ENCODE results near the gene ANKRD6. TPM values are rescaled to one million over a fixed set of nuclear protein-coding genes. Genes with fewer than 3 reads are reported as not detected.

Gene ANKRD6
- total RNA-seq, 6 experiments from 2014 or later: 5.3 to 14.8 (median 8.3) TPM

DNA sequence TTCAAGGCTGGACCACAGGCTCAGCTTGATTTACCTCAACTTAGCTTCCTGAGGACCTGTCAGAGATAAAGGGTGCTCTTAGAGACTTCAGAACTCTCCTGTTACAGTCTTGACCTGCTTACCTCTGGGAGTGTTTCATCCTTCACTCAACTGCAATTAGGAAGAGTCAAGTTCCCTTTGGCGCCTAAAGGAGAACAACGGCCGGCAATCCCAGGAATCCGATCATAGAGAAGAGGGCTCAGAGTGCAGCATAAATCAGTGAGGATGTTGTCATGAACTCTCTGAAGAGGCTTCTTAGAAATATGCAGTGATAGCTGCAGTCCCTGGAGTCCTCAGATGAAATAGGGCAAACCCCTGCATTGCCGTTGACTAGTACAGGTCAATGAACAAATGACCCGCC lies 169.2 kb downstream of the ANKRD6 start:
- H3K4me1 ChIP-seq: no peaks in the 10 kb centered on the region
- WGBS (ENCODE audit: insufficient coverage, low coverage, low lambda C conversion rate, missing lambda C conversion rate): 100% methylated on average over 5 of the region's 6 CpGs
- intact Hi-C loops (cut with DNase I): no loop called here

DNA sequence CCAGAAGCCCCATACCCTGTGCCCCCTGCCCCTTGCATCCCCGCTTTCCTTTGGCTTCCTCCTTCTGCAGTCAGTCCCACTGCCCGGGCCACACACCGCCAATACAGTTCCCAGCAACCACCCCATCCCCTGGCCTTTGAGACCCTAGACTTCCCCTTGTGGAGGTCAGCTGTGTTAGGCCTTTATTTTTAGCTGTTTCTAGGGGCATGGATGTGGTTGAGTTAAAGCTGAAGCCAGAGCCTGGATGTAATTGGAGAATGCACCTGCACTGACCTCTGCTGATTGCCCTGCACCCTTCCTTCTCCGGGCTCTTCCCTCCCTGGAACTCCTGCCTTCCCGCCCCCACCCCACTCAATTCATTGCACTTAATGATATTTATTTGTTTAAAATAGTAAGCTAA lies 171.7 kb downstream of the ANKRD6 start:
- H3K4me1 ChIP-seq: no peaks in the 10 kb centered on the region
- intact Hi-C loops (cut with DNase I): no loop called here
- no peak for DNase-seq
- ATAC-seq: no peak
- no peak for TF ChIP-seq POLR2A (IDR thresholded peaks at IDR 0.05)
- TF ChIP-seq, protein P1, sequence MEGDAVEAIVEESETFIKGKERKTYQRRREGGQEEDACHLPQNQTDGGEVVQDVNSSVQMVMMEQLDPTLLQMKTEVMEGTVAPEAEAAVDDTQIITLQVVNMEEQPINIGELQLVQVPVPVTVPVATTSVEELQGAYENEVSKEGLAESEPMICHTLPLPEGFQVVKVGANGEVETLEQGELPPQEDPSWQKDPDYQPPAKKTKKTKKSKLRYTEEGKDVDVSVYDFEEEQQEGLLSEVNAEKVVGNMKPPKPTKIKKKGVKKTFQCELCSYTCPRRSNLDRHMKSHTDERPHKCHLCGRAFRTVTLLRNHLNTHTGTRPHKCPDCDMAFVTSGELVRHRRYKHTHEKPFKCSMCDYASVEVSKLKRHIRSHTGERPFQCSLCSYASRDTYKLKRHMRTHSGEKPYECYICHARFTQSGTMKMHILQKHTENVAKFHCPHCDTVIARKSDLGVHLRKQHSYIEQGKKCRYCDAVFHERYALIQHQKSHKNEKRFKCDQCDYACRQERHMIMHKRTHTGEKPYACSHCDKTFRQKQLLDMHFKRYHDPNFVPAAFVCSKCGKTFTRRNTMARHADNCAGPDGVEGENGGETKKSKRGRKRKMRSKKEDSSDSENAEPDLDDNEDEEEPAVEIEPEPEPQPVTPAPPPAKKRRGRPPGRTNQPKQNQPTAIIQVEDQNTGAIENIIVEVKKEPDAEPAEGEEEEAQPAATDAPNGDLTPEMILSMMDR (IDR thresholded peaks at IDR 0.05): no peak
- no peaks in the 10 kb centered on the region for H3K36me3 ChIP-seq
- no peaks in the 10 kb centered on the region for H3K27me3 ChIP-seq
- H3K9me3 ChIP-seq: no peaks in the 10 kb centered on the region
- no peak overlapping the region for H3K4me3 ChIP-seq
- no peak overlapping the region for H3K27ac ChIP-seq
- 89% methylated on average over 5 of the region's 5 CpGs for WGBS (ENCODE audit: insufficient coverage, low coverage, low lambda C conversion rate, missing lambda C conversion rate)

More for the DNA sequence above, 169.2 kb downstream of the ANKRD6 start:
- no peak overlapping the region for H3K4me3 ChIP-seq
- no peak for ATAC-seq
- TF ChIP-seq POLR2A (IDR thresholded peaks at IDR 0.05): no peak
- TF ChIP-seq, protein P1 (IDR thresholded peaks at IDR 0.05): no peak
- DNase-seq: no peak
- no peaks in the 10 kb centered on the region for H3K9me3 ChIP-seq
- H3K27me3 ChIP-seq: no peaks in the 10 kb centered on the region
- H3K36me3 ChIP-seq: no peaks in the 10 kb centered on the region
- no peak overlapping the region for H3K27ac ChIP-seq

DNA sequence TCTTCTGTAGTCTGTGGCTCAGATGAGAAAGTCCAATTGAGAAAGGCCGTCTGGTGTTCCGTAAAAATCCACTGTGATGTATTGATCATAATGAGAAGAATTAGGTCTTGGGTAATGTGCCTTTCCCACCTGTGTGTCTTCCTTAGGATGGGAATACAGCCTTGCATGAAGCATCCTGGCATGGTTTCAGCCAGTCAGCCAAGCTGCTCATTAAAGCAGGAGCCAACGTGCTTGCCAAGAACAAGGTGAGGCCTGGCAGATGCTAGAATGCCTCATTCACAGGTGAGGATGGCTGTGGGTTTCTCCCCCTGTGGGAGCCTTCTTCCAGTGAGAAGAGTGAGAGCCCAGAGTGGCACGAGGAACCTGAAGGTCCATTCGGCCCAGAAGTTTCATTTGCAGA lies 172.9 kb downstream of the ANKRD6 start:
- H3K4me1 ChIP-seq: no peaks in the 10 kb centered on the region
- no peak overlapping the region for H3K4me3 ChIP-seq
- WGBS (ENCODE audit: insufficient coverage, low coverage, low lambda C conversion rate, missing lambda C conversion rate): 100% methylated on average over 2 of the region's 5 CpGs
- H3K36me3 ChIP-seq: no peaks in the 10 kb centered on the region
- DNase-seq (no peak), ATAC-seq (no peak)
- H3K9me3 ChIP-seq: no peaks in the 10 kb centered on the region
- no peaks in the 10 kb centered on the region for H3K27me3 ChIP-seq
- H3K27ac ChIP-seq: no peak overlapping the region
- TF ChIP-seq, protein P1 (IDR thresholded peaks at IDR 0.05): no peak
- TF ChIP-seq POLR2A (IDR thresholded peaks at IDR 0.05): no peak
- intact Hi-C loops (cut with DNase I): no loop called here

DNA sequence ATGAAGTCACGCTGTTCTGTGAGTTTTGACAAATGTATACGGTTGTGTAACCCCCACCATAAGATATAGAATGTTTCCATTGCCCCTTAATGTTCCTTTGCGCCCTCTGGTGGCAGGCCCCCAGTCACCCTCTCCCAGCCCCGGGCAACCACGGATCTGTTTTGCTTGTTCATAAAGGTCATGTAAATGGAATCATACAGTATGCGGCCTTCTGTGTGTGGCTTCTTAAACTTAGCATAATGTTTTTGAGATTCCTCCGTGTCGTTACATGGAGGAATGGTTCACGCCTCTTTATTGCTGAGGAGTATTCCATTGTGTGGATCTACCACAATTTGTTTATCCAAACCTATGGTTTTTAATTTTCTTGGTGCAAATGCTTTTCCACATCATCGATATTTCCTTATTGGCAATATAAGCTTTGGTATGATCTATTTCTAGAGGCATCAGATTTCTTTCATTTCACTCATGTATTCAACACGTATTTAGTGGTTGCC lies 177.2 kb downstream of the ANKRD6 start:
- H3K27ac ChIP-seq: no peak overlapping the region
- DNase-seq (peak; percentile 73 to 79 (median 75)), ATAC-seq (peak; percentile 87 to 93 (median 90))
- TF ChIP-seq POLR2A (IDR thresholded peaks at IDR 0.05): no peak
- TF ChIP-seq, protein P1 (IDR thresholded peaks at IDR 0.05): peak; percentile 77 to 94 (median 92)
- H3K27me3 ChIP-seq: no peaks in the 10 kb centered on the region
- no peaks in the 10 kb centered on the region for H3K9me3 ChIP-seq
- no peak overlapping the region for H3K4me3 ChIP-seq
- H3K36me3 ChIP-seq: no peaks in the 10 kb centered on the region
- no peaks in the 10 kb centered on the region for H3K4me1 ChIP-seq
- WGBS (ENCODE audit: insufficient coverage, low coverage, low lambda C conversion rate, missing lambda C conversion rate): 37% methylated on average over 11 of the region's 11 CpGs
- intact Hi-C loops (cut with DNase I): loop anchor here (5.0 kb wide), 1 partner anchor 178 kb away; the partner anchor contains the start of gene ANKRD6 (in 2 of the 2)

DNA sequence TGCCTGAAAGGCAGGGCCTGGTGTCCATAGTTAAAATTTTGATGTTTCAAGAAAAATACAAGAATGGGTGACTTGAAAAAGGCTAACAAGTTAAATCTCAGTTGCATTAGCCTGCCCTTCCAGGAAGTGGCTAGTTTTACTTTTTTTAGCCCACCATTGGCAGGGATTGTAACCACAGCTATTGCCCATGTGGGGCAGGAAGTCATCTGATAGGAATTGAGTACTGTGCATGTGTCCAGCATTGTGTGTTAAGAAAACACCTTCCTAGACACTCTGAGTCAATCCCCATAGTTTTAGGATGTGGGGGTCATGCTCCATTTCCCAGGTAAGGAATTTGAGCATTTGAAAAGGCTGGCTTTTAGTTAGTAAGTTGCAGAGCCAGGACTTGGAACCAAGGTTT lies 178.7 kb downstream of the ANKRD6 start:
- no peak overlapping the region for H3K4me3 ChIP-seq
- no peaks in the 10 kb centered on the region for H3K9me3 ChIP-seq
- intact Hi-C loops (cut with DNase I): loop anchor here (5.0 kb wide), 1 partner anchor 179 kb away; the partner anchor contains the start of gene ANKRD6 (in 2 of the 2)
- H3K4me1 ChIP-seq: no peaks in the 10 kb centered on the region
- DNase-seq (no peak), ATAC-seq (no peak)
- H3K36me3 ChIP-seq: no peaks in the 10 kb centered on the region
- H3K27me3 ChIP-seq: no peaks in the 10 kb centered on the region
- TF ChIP-seq, protein P1 (IDR thresholded peaks at IDR 0.05): no peak
- TF ChIP-seq POLR2A (IDR thresholded peaks at IDR 0.05): no peak
- H3K27ac ChIP-seq: no peak overlapping the region

All from right lobe of liver (tissue), 6 donors.